ENCODE results near the gene HNRNPA0.

HNRNPA0 gene

GRCh38 chr5:137695651-137696428 lies 58.3 kb downstream of the HNRNPA0 start:
- Histone ChIP-seq H4K20me1 (ENCODE audit: low read depth, low read length) (no peaks in the 10 kb centered on the region), H2AFZ (ENCODE audit: low read depth, low read length, severe bottlenecking) (no peak overlapping the region), H3K4me2 (ENCODE audit: low read depth, low read length, poor library complexity, severe bottlenecking) (no peak overlapping the region), H3K9me2 (replicated peaks; ENCODE audit: insufficient read depth, low read length) (no peaks in the 10 kb centered on the region), H3F3A (ENCODE audit: insufficient read depth) (no peaks in the 10 kb centered on the region), H3K27me3 (ENCODE audit: low read length) (no peaks in the 10 kb centered on the region), H3K9ac (ENCODE audit: low read length) (no peak overlapping the region), H3K9me3 (ENCODE audit: insufficient read depth, low read length) (no peaks in the 10 kb centered on the region), H3K27ac (ENCODE audit: low read depth, low read length) (no peak overlapping the region), H3K4me3 (ENCODE audit: insufficient read depth, low read length, poor library complexity, severe bottlenecking) (no peak overlapping the region), H3K36me3 (ENCODE audit: low read length) (no peaks in the 10 kb centered on the region), H3K79me2 (ENCODE audit: insufficient read depth, low read length) (no peaks in the 10 kb centered on the region)
- TF ChIP-seq, protein P1, sequence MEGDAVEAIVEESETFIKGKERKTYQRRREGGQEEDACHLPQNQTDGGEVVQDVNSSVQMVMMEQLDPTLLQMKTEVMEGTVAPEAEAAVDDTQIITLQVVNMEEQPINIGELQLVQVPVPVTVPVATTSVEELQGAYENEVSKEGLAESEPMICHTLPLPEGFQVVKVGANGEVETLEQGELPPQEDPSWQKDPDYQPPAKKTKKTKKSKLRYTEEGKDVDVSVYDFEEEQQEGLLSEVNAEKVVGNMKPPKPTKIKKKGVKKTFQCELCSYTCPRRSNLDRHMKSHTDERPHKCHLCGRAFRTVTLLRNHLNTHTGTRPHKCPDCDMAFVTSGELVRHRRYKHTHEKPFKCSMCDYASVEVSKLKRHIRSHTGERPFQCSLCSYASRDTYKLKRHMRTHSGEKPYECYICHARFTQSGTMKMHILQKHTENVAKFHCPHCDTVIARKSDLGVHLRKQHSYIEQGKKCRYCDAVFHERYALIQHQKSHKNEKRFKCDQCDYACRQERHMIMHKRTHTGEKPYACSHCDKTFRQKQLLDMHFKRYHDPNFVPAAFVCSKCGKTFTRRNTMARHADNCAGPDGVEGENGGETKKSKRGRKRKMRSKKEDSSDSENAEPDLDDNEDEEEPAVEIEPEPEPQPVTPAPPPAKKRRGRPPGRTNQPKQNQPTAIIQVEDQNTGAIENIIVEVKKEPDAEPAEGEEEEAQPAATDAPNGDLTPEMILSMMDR (IDR thresholded peaks at IDR 0.05; ENCODE audit: insufficient read depth, low read length, poor library complexity, severe bottlenecking), result no peak
- TF ChIP-seq EZH2phosphoT487 (conservative IDR thresholded peaks at IDR 0.05; ENCODE audit: low read length), result no peak
